ENCODE data around the gene DENND1C.

DNA sequence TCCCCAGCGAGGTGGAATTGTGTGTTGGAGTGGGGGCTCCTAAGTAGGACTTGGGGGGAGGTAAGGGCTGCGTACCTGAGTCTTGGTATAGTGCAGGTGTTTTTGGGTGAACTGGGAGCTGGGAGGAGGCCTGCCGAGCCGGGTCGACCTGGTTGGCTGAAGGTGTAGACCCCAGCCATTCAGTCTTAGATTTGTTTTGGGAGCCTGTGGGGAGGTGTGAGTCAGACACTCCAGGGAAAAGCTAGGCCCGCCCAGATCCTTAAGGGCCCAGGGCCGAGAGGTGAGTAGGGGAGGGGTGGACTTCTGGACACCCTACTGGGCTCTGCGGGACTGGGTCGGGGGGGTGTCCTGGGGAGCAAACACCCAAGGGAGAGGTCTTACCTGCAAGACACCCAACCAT, 16.6 kb downstream of the DENND1C start:
- TF ChIP-seq CTCF (IDR thresholded peaks at IDR 0.05; ENCODE audit: poor library complexity, severe bottlenecking) = no peak
- no peak for TF ChIP-seq POLR2AphosphoS5 (IDR thresholded peaks at IDR 0.05)
- TF ChIP-seq EZH2 (IDR thresholded peaks at IDR 0.05; ENCODE audit: borderline replicate concordance, insufficient read depth, low read length, poor library complexity, severe bottlenecking) = no peak
- no peak for TF ChIP-seq SMC3 (conservative IDR thresholded peaks at IDR 0.05; ENCODE audit: poor library complexity)
- TF ChIP-seq EP300 (conservative IDR thresholded peaks at IDR 0.05; ENCODE audit: poor library complexity, severe bottlenecking) = no peak
- no peak for TF ChIP-seq REST (IDR thresholded peaks at IDR 0.05; ENCODE audit: borderline replicate concordance)
